Measurements from ENCODE around the gene EFHC1.
"Not testable (repeated sequence)": the region's sequence is repeated elsewhere in the genome, so short reads cannot be mapped to it uniquely, and the experiment has no call there.

Gene EFHC1

DNA sequence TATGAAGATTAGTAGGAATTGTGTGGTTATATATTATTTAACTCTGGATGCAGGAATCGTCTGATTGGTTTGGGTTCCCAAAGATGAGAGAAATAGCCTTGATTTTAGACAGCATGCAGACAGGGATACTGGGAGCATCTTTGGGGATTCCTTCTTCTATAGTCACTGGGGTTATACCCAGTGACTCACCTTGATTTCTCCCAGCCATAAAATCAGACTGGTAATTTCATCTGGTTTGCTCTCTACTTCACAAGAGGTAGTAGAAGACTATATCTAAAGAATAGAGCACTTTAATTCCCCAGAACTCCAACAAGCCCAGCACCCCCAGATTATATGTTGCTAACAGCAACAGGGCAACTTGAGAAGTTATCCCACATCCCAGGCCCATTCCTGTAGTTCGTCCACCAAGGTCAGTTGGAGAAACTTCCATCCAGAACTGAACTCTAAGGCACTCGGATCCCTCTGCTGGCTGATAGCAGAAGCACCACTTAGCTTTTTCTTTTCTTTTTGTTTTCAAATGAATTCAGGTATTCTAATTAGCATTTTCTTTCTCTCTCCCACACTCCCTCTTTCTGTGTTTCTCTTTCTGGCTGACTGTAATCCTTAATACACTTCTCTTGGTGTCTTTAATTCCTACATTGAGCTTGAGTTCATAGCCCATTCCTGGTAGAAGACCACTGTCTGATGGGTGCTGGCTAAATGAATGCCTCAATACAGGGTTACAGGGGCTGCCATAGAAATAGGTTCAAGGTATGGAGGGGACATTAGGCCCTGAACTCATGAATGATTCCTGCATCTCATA lies 20.4 kb upstream of the EFHC1 start:
- DNase-seq = peak; percentile 29

DNA sequence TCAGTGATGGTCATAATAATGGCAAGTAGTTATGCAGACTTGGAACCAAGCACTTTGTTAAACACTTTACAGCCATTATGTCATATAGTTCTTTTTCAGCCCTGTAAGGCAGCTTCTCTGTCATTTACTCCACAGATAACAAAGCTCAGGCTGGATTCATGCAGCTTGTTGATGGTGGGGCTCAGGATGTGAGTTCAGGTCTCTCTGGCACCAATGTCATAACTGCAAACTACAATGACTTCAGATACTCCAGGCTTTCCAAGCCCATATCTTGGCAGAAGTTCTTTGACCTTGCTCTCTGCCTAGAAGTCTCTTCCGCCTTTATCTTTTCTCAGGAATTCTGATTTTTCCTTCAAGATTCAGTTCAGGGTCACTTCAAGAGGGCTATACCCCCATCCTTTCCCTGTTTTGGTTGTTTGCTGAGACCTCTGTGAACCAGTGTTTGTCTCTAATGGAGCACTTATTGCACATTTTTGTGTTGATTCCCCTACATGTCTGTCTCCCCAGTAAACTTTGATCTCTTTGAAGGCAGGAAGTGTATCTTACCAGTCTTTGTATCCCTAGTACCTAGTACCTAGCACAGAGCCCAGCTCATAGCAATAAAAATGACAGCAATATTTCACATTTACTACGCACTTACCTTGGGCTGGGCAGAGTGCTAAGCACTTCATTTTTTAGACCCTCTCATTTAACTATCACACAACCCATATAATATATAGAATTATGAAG lies 19.7 kb upstream of the EFHC1 start:
- no peak for DNase-seq

DNA sequence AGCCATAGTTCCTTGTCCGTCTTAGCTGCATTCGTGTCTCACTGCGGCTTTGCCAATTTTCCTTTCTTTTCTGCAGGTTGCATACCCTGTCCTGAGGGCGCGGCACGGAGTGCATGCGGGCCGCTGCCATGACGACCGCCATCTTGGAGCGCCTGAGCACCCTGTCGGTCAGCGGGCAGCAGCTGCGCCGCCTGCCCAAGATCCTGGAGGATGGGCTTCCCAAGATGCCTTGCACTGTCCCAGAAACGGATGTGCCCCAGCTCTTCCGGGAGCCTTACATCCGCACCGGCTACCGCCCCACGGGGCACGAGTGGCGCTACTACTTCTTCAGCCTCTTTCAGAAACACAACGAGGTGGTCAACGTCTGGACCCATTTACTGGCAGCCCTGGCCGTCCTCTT lies 17.1 kb upstream of the EFHC1 start:
- DNase-seq = no peak

DNA sequence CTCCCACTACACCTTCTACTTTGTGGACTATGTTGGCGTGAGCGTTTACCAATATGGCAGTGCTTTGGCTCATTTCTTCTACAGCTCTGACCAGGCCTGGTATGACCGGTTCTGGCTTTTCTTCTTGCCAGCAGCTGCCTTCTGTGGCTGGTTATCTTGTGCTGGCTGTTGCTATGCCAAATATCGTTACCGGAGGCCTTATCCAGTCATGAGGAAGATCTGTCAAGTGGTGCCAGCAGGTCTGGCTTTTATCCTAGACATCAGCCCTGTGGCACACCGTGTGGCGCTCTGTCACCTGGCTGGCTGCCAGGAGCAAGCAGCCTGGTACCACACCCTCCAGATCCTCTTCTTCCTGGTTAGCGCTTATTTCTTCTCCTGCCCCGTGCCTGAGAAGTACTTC lies 16.5 kb upstream of the EFHC1 start:
- no peak for DNase-seq

DNA sequence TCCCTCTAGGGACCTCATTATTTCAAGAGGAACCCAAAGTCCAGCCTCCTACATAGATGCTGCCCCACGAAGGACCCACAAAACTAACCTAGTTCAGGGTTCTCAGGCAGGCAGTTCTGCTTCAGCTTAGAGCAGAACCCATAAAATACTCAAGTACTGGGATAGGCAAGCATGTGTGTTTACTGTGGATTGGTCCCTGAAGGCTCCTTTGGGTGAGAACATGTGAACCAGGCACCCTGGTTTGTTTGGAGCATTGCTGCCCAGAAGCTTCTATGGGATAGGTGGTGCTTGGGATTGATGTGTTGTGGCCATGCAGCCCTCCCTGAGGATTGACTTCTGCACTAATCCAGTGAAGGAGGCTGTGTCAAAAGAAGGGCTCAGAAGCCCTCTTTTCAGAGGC lies 14.9 kb upstream of the EFHC1 start:
- no peak for DNase-seq

DNA sequence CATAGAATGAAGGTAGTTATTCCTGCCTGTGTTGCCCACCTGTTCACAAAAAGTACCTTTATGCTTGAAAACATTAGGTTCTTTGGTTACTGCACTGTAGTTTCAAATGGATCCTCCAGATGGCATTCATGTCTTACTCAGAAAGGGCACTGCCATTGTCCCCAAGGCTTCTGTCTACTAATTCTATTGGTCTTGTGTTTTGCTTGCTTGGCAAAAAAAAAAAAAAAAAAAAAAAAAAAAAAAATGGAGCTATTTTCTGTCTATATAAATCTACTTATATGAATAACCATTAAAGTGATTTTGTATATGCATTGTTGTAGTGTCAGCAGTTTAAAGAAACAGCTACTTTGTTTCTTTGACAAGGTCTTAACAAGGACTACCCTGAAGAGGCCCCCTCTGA lies 12.7 kb upstream of the EFHC1 start:
- DNase-seq = peak; percentile 52

DNA sequence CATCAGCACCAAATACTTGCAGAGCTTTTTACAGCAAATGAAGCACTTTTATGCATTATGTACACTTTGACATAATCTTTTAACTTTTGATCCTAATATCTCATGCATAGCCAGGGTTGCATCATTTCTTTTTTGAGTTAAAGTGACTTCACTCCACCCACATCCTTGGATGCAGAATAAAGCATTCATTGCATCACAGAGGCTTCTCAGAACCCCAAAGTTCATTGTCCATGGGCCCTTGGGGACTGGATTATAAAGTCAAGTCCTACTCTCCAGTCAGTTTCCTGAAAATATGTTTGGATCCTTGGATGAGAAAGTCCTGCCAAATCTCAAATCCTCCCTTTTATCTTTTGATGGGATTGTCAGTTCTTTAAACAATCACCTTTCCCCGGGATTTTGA lies 10.6 kb upstream of the EFHC1 start:
- DNase-seq = peak; percentile 23

DNA sequence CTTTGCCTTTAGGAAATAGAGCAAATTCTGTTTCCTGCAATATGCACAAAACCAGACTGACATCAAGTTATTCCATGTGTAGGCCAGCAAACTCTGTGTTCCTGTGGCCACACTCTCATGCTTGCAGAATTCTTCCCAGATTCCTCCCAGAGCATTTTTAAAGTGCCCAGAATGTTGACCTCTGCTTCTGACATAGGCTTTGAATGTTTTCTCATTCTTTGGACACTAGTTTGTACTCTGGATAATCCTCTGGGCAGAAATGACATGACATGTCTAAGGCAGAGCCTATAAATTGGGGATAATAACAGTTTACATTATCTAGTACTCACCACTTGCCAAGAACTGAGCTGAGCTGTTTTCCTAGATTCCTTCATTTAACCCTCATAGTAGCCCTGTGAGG lies 9.2 kb upstream of the EFHC1 start:
- no peak for DNase-seq

DNA sequence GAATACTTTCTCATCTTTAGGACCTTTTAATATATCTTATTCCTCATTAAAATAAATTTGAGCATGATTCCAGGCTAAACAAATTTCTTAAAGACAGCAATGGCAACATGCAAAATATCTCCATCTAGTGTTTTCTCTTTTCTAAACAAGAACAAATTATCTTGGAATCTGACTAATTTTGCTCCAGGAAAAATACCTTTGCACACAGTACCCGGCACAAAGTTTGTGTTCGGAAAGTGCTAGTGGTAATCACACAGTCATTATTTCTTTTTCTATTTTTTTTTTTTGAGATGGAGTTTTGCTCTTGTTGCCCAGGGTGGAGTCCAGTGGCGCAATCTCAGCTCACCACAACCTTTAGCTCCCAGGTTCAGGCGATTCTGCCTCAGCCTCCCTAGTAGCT lies 8.2 kb upstream of the EFHC1 start:
- no peak for DNase-seq

DNA sequence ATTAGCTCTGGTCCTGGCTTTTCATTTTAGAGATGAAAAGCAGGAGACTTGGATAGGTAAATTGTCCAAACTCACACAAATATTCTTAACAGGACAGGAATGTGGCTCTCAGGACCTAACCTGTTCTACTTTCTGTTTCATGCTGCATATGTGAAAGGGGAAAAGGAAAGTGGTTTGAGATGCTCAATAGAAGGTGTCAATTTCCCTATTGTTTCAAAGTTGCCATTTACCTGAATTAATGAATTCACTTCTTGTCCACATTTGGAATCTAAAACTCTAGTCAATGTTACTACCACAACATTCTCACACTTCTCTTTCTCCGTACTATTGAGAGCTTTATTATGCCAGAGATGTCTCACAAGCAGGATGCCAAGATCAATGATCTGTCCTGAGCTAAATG lies 4.8 kb upstream of the EFHC1 start:
- DNase-seq = no peak

DNA sequence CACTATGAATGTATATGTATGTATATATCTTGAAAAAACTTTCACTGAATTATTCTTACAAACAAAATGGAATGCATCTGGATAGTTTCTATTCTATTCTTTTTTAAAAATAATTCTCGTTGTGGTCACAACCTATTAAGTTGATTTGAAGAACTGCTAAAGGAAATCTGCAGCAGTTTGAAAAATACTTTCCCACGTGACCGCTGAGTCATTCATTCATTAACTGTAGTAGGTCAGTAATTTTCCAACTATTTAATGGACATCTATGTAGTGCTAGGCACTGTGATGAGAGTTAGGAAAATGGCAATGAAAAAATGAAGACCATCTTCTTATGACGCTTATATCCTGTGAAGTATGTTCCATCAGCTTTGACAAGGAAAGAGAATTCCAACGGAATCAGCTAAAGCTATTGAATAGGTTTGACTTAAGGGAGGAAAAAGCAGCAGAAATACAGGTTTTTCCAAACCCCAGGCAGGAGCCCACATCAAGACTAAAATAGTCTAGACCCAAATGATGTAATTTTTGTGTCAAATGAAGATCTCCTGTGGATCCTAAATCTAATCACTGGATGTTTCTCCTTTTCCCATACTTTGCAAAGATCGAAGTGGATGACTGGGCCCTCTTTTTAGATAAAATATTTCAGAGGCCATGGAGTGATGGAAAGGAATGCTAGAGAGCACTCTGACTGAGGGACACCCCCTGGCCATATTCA lies 4.1 kb upstream of the EFHC1 start:
- DNase-seq = no peak

DNA sequence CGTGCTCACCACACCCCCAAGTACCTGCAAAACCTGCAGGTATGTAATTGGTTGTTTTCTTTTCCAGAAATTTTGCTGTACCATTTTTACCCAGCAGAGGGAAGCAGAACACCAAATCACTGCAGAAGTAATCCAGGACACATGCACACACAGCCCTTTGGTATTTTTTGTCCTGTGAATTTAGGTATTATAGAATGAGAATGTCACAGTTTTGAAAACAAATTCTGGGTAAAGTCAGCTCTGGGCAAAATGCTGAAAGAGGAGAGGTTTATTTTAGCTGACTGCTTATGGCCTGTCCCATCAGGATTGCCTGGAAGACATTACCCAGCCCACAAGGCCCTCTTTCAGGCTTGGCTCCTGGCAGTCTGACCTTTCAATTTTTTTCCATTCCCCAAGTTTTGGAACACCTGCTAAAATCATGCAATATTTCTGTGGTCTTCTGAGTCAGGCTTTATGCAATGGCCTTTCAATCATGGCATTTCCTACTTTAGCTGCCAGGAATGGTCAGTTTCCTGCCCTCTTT lies 3.5 kb upstream of the EFHC1 start:
- DNase-seq = peak; percentile 28

DNA sequence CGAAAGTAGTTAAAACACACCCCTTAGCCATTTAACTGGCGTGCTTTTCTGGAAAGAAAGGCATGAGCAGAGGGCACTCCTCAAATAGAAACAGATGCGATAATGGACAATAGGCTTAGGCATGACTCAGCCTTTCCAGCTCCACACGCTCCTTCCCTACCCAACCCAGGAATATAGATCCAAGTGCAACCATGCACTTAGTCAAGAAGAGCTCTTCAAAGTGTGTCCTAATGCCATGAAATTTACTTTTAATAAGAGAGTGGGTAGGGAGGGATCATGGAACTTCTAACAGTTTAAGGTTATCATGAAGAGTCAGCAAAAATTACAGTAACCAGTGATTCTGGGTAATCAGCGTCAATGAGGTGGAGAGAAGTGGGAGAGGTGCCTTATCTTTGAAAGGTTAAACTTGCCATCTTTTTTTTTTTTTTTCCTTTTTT lies 2.4 kb upstream of the EFHC1 start:
- no peak for DNase-seq

DNA sequence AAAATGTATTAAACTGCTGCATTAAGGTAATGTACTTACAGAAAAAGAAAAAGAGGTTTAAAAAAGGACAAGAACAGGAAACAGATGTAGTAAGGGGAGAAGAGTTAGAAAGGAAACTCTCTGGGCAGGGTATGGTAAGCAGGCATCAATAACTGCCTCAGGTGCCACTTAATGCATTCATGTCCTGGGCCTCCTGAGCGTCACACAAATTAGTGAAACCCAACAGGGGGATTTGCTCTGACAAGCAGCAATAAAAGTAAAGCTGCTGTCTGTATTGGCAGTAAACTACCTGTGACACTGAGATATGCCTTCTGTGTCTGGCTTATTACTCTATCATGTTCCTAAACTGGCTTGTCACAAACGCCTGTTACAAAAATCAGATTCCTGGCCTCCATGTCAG lies 1.5 kb upstream of the EFHC1 start:
- DNase-seq = no peak

DNA sequence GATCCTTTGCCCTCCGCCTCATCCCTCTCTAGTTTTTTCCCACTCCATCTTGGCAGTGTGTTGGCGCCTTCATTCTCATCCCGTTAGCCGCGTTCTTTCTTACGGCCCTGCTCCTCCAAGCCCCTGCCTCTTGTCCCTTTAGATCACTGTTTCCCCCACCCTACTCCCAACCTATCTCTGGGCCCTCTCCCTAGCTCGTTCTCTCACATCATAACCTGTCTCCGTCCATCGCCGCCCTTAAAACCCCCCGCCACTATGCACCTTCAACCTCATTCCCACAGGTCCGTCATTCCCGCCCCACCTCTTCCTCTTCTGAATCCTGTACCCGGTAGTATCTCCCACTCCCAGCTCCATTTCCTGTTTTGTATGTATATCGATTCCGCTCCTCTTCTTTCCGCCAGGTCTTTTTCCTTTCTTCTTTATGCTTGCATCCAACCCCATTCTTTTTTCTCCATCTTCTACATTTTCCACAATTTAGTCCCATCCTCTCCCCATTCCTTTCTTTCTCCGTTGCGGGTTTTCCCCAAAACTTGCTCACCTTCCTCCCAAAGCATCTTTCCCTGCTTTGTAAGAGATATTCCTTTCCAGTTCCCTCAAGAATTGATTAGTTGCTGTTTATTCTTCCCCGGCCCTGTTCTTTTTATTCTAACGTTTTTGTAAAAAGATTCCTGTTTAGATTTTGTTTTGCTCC lies 671 bp downstream of the EFHC1 start:
- DNase-seq = no peak

DNA sequence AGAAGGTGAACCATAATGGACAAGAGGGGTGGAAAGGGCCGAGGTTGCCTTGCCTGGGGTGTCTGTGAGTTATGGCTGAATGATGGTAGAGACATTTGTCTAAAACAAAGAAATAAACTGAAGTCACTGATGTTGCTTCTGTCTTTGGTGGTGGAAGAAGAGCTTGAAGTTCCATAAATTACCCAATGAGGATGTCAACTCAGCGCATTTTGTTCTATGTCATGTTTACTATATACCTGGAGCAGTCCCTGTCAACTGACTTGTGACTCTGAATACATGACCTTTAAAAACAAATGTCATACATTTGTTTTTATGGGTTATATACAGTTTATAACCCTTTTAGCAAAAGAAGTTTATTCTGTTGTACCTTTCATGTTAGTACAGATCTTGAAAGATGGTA lies 2.0 kb downstream of the EFHC1 start:
- no peak for DNase-seq

DNA sequence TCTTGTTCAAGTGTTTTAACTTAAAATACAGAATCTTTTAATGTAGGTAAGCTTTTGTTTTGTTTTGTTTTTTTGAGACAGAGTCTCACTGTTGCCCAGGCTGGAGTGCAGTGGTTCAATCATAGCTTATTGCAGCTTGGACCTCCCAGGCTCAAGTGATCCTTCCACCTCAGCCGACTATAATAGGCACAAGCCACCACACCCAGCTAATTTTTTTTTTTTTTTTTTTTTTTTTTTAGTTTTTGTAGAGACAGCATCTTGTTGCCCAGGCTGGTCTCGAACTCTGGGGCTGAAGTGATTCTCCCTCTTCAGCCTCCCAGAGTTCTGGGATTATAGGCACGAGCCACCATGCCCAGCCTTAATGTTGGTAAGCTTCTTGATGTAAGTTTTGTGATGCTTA lies 3.3 kb downstream of the EFHC1 start:
- no peak for DNase-seq

DNA sequence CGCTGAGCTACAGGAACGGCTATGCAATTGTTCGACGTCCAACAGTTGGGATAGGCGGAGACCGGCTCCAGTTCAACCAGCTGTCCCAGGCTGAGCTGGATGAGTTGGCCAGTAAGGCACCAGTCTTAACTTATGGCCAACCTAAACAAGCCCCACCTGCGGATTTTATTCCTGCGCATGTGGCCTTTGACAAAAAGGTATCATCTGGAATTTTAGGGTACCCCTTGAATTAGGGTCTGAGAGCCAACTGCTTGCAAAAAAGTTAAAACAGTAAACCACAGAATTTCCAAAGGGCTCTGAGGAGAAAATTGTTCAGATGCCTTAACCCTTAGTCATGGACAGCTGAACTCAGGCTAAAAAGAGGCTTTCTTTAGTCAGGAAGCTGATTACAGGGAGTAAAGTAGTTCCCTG lies 3.8 kb downstream of the EFHC1 start:
- no peak for DNase-seq

DNA sequence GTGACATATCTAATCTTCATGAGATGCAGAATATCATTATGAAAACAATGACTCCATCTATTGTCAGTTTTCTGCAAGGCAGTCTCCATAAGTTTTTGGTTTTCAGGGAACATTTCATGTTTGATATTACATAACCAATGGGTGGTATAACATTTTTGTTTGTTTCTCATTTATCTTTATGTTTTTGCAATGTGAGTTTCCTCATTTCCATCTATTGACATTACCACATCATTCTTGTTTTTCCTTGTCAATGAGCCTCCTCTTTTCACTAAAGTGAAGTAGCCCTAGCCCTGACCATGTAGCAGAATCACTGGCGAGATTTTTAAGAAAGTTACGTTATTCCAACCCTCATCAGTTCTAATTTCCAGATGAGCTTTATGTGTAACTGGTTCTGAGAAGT lies 4.4 kb downstream of the EFHC1 start:
- no peak for DNase-seq

DNA sequence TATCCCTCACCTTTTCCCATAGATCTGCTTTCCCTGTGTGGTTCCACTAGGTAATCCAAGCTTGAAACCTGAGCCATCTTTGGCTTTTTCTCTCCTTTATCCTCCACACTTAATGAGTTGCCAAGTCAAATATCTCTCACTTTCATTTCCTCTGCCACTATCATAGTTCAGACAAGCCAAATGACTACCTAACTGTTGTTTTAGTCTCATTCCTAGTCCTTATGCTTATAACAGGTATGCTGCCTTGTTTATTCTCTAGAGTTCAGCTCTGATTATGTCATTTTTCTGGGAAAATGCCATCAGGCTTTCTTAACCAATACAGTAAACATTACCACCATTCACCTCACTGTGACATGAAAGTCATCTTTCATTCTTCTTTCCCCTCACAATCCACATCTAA lies 6.5 kb downstream of the EFHC1 start:
- no peak for DNase-seq

DNA sequence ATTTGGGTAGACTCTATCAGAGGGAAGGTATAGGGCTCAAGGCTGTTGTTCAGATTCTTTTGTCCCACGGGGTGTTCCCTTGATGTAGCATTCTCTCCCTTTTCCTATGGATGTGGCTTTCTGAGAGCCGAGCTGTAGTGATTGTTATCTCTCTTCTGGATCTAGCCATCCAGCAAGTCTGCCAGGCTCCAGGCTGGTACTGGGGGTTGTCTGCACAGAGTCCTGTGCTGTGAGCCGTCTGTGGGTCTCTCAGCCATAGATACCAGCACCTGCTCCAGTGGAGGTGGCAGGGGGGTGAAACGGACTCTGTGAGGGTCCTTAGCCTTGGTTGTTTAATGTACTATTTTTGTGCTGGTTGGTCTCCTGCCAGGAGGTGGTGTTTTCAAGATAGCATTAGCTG lies 13.2 kb downstream of the EFHC1 start:
- DNase-seq = not testable (repeated sequence)

DNA sequence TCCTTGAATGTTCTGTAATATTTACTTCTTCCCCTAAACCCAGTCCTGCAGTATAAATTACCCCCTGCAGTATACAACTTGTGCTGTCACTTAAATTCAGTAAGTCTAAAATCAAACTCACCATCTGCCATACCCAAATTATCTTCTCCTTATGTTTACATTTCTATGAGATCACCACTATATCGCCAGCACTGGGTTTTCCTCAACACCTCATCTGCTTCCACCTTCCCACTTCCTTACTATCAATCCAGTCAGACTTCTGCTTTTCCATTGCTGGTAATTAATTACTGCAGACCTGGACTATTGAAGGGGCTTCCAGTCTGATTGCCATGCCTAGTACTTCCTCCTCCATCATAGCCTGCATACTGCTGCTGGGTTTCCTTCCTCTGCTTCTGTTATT lies 15.2 kb downstream of the EFHC1 start:
- DNase-seq = no peak

DNA sequence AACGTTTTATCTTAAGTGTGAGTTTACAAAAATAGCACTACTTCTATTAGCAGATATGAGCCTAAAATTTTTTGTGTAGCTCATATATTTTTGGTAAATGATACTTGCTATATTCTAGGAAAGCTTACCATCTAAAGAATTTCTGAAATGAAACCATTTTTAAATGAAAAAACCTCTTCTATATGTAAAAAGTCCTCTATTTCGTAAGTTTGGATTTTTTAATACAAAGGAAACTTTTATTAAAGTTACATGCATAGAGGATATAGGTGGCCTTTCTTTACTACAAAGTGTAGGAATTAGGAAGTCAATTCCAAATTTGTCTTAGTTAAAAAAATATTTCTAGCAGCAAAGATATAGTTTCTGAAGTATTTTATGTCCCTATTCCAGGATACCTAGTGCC lies 18.8 kb downstream of the EFHC1 start:
- no peak for DNase-seq
